H1 (cell line): ENCODE measurements around the gene LAS1L.

Experiments used
- CREB1 ChIP-seq: IDR thresholded peaks from 2 replicates; pipeline ENCODE4 v1.6.1; 2012; ENCODE audit warnings: inconsistent platforms
- EZH2 ChIP-seq: fragments of 200-600 bp; sonication (generic); IDR thresholded peaks from 2 replicates; pipeline ENCODE4 v1.7.1; 2012; ENCODE audit warnings: low read depth, mild to moderate bottlenecking, moderate library complexity, low read length, inconsistent platforms; ENCODE audit not compliant: severe bottlenecking
- HDAC6 ChIP-seq: IDR thresholded peaks from one replicate; pipeline ENCODE4 v1.7.1; 2012; ENCODE audit warnings: low read depth, mild to moderate bottlenecking, inconsistent platforms, low read length, moderate library complexity
- ZNF274 ChIP-seq: IDR thresholded peaks from 2 replicates; pipeline ENCODE4 v1.7.0; 2012; ENCODE audit warnings: low read length, borderline replicate concordance; ENCODE audit errors: extremely low read depth

DNA sequence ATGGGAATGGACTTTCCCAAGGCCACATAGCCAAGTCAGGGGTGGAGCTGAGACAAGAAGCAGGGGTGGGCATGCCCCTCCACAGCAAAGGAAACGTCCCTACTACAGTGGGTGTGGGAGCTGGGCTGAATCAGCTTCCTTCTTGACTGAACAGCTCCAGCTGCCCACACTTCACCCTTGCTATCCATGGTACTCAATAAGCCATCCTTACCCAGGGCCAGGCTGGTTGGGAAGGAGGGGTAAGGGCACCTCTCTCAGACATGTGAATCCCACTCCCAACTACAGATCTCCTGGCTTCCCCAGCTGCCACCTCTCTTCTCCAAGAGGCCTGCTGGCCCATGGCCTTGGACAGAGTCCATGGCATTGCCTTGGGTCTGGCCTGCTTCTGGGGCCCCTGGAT, 21.0 kb downstream of the LAS1L start:
- TF ChIP-seq ZNF274 (no peak), HDAC6 (no peak), EZH2 (no peak), CREB1 (no peak)
